ENCODE measurements around the gene GMPR.
A peak's percentile ranks its signal among the peaks of the same experiment; 100 is the strongest.

Gene GMPR

GRCh38 chr6:16306334-16306733 is 67.9 kb downstream of the GMPR start:
- DNase-seq = no peak

DNA sequence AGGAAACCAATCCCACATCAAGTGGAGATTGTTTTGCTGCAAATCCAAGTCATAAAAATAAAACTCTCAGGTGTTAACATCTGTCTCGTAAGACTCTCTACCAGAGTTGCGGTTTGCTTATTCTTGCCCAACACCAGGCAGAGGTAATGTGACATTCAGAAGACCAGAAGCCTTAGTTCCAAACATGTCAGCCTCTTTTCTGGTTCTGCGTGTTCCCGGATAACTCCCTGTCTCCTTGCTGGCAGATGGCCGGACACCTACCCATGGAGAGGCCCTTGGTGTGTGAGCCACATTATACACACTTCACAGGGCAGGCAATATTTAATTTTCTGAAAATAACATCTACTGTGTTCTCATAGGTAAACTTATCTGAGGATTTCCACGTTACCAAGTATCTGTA is 73.4 kb downstream of the GMPR start:
- no peak for DNase-seq

DNA sequence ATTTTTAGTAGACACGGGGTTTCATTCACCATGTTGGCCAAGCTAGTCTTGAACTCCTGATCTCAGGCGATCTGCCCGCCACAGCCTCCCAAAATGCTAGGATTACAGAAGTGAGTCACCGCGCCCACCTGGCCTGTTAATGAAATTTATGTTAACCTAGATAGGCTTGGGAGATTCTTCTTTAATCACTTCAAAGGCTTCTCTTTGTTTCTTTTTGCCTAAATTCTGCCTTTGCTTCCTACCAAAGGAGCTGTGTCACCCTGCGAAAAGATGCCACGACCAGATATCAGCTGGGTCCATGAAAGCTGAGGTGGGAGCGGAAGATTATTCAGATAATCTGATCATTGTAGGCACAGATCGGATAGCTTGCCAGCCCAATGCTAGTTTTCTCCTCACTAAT is 75.3 kb downstream of the GMPR start:
- no peak for DNase-seq

DNA sequence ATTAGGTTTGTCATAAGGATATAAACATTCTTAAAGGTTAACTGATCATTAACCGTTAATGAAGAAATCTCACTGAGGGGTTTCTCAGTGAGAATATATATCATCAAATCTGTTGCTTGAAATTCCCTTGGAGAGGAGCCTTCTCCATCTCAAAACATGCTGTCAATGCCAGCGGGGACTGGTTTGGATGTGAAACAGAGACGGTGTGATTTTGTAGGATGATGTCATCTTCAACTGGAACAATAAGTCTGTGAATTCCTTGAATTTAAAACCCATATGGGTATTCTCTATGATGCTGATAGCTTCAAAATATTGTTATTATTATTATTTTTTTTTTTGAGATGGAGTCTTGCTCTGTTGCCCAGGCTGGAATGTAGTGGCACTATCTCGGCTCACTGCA is 75.9 kb downstream of the GMPR start:
- DNase-seq = no peak

- DNase-seq = peak in 1 of 2 donors; percentile 23
Observed at GRCh38 chr6:16316741-16317251, 78.4 kb downstream of the GMPR start.

DNA sequence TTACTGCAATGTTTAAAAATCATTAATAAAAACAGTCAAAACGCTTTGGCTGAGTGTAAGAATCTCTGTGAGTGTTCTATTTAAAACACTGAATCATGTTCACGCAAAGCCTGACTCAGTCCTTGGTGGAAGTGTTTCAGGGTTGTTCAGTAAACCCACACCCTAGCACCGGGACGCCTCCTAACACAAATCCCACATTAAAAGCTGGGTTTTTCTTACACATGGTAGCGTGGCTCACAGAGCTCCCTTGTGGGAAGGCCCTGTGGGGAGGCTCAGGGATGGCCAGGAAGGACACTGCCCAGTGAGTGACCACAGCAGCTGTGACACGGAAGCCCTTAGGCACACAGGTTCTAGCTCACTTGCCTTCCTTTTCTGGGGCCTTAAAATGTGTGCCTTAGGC is 80.2 kb downstream of the GMPR start:
- peak; percentile 44 to 61 for DNase-seq

DNA sequence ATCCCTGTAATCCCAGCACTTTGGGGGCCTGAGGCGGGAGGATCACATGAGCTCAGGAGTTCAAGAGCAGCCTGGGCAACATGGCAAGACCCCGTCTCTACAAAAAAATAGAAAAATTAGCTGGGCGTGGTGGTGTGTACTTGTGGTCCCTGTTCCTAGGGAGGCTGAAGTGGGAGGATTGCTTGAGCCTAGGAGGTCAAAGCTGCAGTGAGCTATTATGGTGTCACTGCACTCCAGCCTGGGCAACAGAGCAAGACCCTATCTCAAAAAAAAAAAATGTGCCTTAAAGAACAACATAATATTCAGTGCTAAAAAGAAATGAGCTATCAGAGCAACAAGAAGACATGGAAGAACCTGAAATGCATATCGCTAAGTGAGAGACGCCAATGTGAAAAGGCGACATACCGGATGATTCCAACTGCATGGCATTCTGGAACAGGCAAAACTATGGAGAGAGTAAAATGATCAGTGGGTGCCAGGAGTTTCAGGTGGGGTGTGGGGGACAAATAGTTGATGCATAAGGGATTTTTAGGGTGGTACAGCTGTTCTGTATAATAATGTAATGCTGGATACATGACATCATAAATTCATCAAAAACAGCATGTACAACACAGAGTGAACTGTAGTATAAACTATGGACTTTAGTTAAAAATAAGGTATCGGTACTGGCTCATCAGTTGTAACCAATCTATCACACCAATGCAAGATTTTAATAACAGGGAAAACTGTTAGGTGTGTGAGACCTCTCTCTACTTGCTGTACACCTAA is 80.8 kb downstream of the GMPR start:
- DNase-seq = no peak

DNA sequence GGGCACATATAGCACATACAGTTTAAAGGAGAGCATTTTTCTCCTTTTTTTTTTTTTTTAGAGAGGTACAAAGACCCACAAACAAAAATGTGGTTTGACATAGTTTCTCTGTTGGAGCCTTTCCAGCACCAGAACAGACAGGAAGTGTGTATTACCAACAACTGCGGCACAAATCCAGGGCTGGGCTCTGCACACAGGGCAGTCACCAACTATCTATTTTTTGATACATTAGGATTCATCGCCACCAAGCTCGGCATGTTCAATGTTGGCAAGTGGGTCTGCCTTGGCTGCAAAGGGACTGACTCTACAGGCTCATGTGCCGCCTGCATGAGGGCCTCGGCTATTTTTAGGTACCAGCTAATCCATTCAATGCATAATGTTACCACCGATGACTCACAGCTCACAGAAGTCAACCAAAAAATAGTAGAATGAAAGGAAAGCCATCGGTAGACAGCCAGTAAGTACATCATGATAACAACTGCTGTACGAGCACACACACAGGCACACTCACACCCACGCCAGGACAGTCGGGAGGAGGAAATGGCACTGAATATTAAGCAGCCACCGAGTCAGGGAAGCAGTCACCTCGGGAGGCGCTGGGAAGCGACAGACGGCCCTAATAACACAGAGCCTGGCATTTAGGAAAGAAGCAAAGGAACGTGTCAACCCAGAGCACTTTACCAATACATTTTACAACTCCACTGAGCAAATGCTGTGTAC is 81.6 kb downstream of the GMPR start:
- peak; percentile 62 to 73 for DNase-seq

GRCh38 chr6:16320533-16321340 is 82.3 kb downstream of the GMPR start:
- DNase-seq = no peak

- DNase-seq = no peak
Observed at GRCh38 chr6:16321341-16321710, 82.9 kb downstream of the GMPR start.

DNA sequence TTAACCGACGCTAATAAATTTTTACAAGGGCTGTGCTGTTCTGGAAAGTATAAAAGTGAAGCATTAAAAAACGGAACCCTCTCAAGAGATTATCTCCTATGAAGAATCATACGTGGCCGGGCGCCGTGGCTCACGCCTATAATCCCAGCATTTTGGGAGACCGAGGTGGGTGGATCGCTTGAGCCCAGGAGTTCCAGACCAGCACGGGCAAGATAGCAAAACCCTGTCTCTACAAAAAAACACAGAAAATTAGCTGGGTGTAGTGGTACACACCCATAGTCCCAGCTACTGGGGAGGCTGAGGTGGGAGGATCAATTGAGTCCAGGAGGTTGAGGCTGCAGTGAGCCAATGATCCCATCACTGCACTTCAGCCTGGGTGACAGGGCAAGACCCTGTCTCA is 83.4 kb downstream of the GMPR start:
- DNase-seq = no peak

- DNase-seq = peak; percentile 72 to 75
Observed at GRCh38 chr6:16322666-16323312, 84.4 kb downstream of the GMPR start.

- DNase-seq = no peak
Observed at GRCh38 chr6:16324184-16324583, 85.8 kb downstream of the GMPR start.

- no peak for DNase-seq
Observed at GRCh38 chr6:16324606-16325225, 86.3 kb downstream of the GMPR start.

- no peak for DNase-seq
Observed at GRCh38 chr6:16326531-16326930, 88.1 kb downstream of the GMPR start.

GRCh38 chr6:16326971-16327776 is 88.8 kb downstream of the GMPR start:
- no peak for DNase-seq

GRCh38 chr6:16327777-16328325 is 89.5 kb downstream of the GMPR start:
- DNase-seq = no peak

DNA sequence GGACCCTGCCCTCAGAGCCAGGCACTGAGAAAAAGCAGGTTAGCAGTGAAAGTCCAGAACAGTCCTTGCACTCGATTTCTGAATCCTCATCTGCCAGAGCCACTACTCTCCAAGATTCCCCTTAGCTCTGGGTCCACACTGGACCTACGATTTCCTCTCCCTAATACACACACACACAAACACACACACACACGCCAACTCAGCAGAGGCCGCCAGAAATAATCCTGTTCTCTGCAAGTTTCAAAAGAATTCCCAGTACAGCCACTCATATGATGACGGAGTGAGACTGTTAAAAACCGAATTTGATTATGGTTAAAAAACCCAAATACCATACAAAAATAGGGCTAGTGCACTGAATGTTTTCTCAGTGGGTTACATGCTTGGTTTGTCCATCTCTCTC is 90.8 kb downstream of the GMPR start:
- DNase-seq = no peak

DNA sequence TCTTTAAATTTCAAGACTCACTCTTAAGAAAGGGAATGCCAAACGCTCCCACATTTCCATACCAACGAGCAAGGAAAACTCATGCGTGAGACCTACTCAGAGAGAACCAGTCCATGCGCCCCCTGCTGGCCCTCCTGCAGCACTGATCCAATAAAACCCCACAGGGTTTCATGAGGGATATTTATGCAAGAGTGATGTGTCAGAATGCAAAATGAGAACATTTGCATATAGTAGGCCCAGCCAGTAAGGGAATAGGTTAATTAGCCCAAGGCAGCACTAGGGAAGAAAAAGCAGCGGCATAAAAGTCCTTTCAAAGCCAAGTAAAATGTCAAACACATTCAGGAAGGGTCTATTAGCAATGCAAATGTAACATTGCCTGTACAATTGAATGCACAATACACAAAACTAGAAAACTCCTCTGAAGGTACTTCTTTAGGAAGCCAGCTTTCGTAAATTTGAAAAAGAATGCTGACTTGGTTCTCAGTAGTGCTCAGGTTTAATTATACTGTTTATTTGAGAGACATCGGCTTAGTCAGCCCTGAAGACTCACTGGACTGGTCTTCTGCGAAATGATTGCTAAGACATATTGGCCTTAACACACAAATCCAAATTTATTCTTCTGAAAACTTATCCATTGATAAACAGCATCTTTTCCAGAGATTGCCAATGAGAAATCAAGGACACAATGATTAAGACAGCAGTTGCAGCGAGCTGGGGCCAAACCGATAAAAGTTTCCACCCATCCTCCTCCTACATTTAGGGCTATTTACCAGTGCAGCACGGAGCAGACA is 93.2 kb downstream of the GMPR start:
- DNase-seq = peak; percentile 75 to 77

GRCh38 chr6:16332175-16332542 is 93.8 kb downstream of the GMPR start:
- peak; percentile 82 to 89 for DNase-seq
